Transverse colon (tissue), 4 donors: ENCODE data around the gene PHF13. TPM values are rescaled to one million over a fixed set of nuclear protein-coding genes. Genes with fewer than 3 reads are reported as not detected.

ENCODE experiments used
- DNase-seq: peaks from one replicate; pipeline ENCODE4 v3.0.0-alpha.2; 2019
- H3K27ac ChIP-seq, 4 donors: fragments of 200-600 bp; sonication (generic); 2 replicates each; pipeline ENCODE4 v1.5.1; 2016 to 2018; ENCODE audit warnings: inconsistent platforms in 4 of 4
- H3K27me3 ChIP-seq: fragments of 200-600 bp; sonication (generic); 2 replicates; pipeline ENCODE4 v1.5.1; 2017; ENCODE audit warnings: inconsistent platforms
- H3K36me3 ChIP-seq, 4 donors: fragments of 200-600 bp; sonication (generic); 2 replicates each; pipeline ENCODE4 v1.5.1; 2017 to 2019; ENCODE audit warnings: inconsistent platforms in 4 of 4
- H3K4me1 ChIP-seq, 4 donors: fragments of 200-600 bp; sonication (generic); 2 replicates each; pipeline ENCODE4 v1.5.1; 2017 to 2020; ENCODE audit warnings: inconsistent platforms in 4 of 4
- H3K4me3 ChIP-seq, 4 donors: fragments of 200-600 bp; sonication (generic); 1 replicate in 1 of 4; 2 replicates in 3 of 4; pipeline versions ENCODE4 v1.5.1 to v1.6.1; 2017 to 2019; ENCODE audit warnings: inconsistent platforms in 4 of 4
- H3K9me3 ChIP-seq, 2 donors: fragments of 200-600 bp; sonication (generic); 2 replicates each; pipeline ENCODE4 v1.5.1; 2017 to 2019; ENCODE audit warnings: inconsistent platforms in 2 of 2
- CTCF ChIP-seq, 5 experiments: fragments of 200-600 bp in 3 of 5; fragments of 450-650 bp in 2 of 5; sonication (generic) in 3 of 5; IDR thresholded peaks; 1 replicate in 2 of 5; 2 replicates in 3 of 5; pipeline ENCODE4 v1.5.1; 2016 to 2017; ENCODE audit warnings: antibody characterized with exemption in 5 of 5, inconsistent platforms in 3 of 5, mild to moderate bottlenecking in 2 of 5, moderate library complexity in 1 of 5
- EP300 ChIP-seq: sonication (generic); formaldehyde crosslinking; IDR thresholded peaks from one replicate; pipeline ENCODE4 v1.6.1; 2017; ENCODE audit warnings: antibody characterized with exemption, low read depth
- POLR2A ChIP-seq: fragments of 450-650 bp; IDR thresholded peaks from one replicate; pipeline ENCODE4 v1.6.1; 2016; ENCODE audit warnings: antibody characterized with exemption, mild to moderate bottlenecking, moderate library complexity
- POLR2AphosphoS5 ChIP-seq, 3 donors: sonication (generic); formaldehyde crosslinking; IDR thresholded peaks; one replicate each; pipeline ENCODE4 v1.6.1; 2016; ENCODE audit warnings: antibody characterized with exemption in 3 of 3
- WGBS, 2 donors: methylation state at CpG; one replicate each; pipeline ENCODE4 v1.1.5; 2018; ENCODE audit warnings: low coverage in 1 of 2; 5-methylcytosine and 5-hydroxymethylcytosine counted together
- in situ Hi-C, 4 donors: fragments of 200-750 bp; cut with MboI; loops; one replicate each; pipeline versions ENCODE4 v1.15.0 to v1.15.1; 2017; ENCODE audit warnings: low sequenced_read_pairs in 3 of 4, low pct_ligation_motif_present in 1 of 4, low pct_unique_long_range_greater_than_20kb in 1 of 4
- intact Hi-C: fragments of 100-400 bp; cut with DNase I; formaldehyde crosslinking; loops from one replicate; pipeline ENCODE4 v1.15.1; 2023; ENCODE audit warnings: low total_unique reads
- total RNA-seq, 4 donors: library from RNA; depleted of rRNA; stranded (reverse); fragments of >200 nt; gene quantifications; one replicate each; pipeline ENCODE4 v1.1.0, GENCODE V29; 2016

The PHF13 gene
- total RNA-seq, 4 donors from 2014 or later = 8.7 to 17.3 (median 10.3) TPM

GRCh38 chr1:6652986-6653385 is 39.5 kb downstream of the PHF13 start:
- Histone ChIP-seq H3K27me3 (no peaks in the 10 kb centered on the region), H3K36me3 (peaks cover 0 to 18% (median 3%) of the 10 kb centered on the region in 4 donors), H3K4me3 (no peak overlapping the region), H3K27ac (no peak overlapping the region), H3K9me3 (no peaks in the 10 kb centered on the region), H3K4me1 (no peaks in the 10 kb centered on the region)
- 76 to 89% methylated on average over 5 to 6 of the region's 6 CpGs for WGBS, 2 donors
- in situ Hi-C loops (no loop called here), intact Hi-C loops (no loop called here)
- TF ChIP-seq EP300 = no peak
- no peak for TF ChIP-seq POLR2AphosphoS5 (IDR thresholded peaks at IDR 0.05)
- no peak for TF ChIP-seq CTCF (IDR thresholded peaks at IDR 0.05)
- TF ChIP-seq POLR2A = no peak
- DNase-seq = no peak

GRCh38 chr1:6653436-6654290 is 40.1 kb downstream of the PHF13 start:
- no peaks in the 10 kb centered on the region for H3K9me3 ChIP-seq
- H3K36me3 ChIP-seq = peaks cover 0 to 18% (median 3%) of the 10 kb centered on the region in 4 donors
- no peaks in the 10 kb centered on the region for H3K27me3 ChIP-seq
- WGBS, 2 donors = 92 to 96% methylated on average over 15 to 23 of the region's 23 CpGs
- in situ Hi-C loops = no loop called here
- DNase-seq = no peak
- TF ChIP-seq EP300 (no peak), POLR2AphosphoS5 (IDR thresholded peaks at IDR 0.05) (no peak), CTCF (IDR thresholded peaks at IDR 0.05) (no peak), POLR2A (no peak)
- H3K4me3 ChIP-seq = no peak overlapping the region
- intact Hi-C loops = no loop called here
- no peak overlapping the region for H3K27ac ChIP-seq
- H3K4me1 ChIP-seq = peaks cover 0 to 1% (median 0%) of the 10 kb centered on the region in 4 donors

- 93% methylated on average over 5 of the region's 6 CpGs; no CpG with 5 or more reads in 1 of the 2 donors for WGBS, 2 donors
- Histone ChIP-seq H3K27ac (no peak overlapping the region), H3K27me3 (no peaks in the 10 kb centered on the region), H3K9me3 (no peaks in the 10 kb centered on the region), H3K4me3 (no peak overlapping the region), H3K4me1 (peaks cover 0 to 6% (median 0%) of the 10 kb centered on the region in 4 donors), H3K36me3 (peaks cover 0 to 17% (median 3%) of the 10 kb centered on the region in 4 donors)
- TF ChIP-seq CTCF (IDR thresholded peaks at IDR 0.05) (no peak), POLR2A (no peak), POLR2AphosphoS5 (IDR thresholded peaks at IDR 0.05) (no peak), EP300 (no peak)
- DNase-seq = no peak
- in situ Hi-C loops (no loop called here), intact Hi-C loops (no loop called here)
Measured at GRCh38 chr1:6657138-6657537, 43.6 kb downstream of the PHF13 start.

- intact Hi-C loops = no loop called here
- 74 to 86% methylated on average over 3 to 5 of the region's 5 CpGs for WGBS, 2 donors
- DNase-seq = peak; percentile 32
Measured at GRCh38 chr1:6658359-6659060, 45.0 kb downstream of the PHF13 start.

More at GRCh38 chr1:6658359-6659060, 45.0 kb downstream of the PHF13 start:
- H3K4me1 ChIP-seq = peaks cover 0 to 6% (median 0%) of the 10 kb centered on the region in 4 donors
- peaks cover 0 to 3% (median 2%) of the 10 kb centered on the region in 4 donors for H3K36me3 ChIP-seq
- no peak overlapping the region for H3K4me3 ChIP-seq
- TF ChIP-seq POLR2A = no peak
- no peak for TF ChIP-seq CTCF (IDR thresholded peaks at IDR 0.05)
- TF ChIP-seq EP300 = no peak
- TF ChIP-seq POLR2AphosphoS5 (IDR thresholded peaks at IDR 0.05) = no peak
- H3K9me3 ChIP-seq = no peaks in the 10 kb centered on the region
- in situ Hi-C loops = no loop called here
- H3K27ac ChIP-seq = peak overlapping the region in 1 of 4 donors; percentile 19
- H3K27me3 ChIP-seq = no peaks in the 10 kb centered on the region
